ENCODE results near the gene LRCOL1. TPM values are rescaled to one million over a fixed set of nuclear protein-coding genes. Genes with fewer than 3 reads are reported as not detected.

The LRCOL1 gene
- total RNA-seq, 1 experiment from 2014 or later = 0.24 TPM

DNA sequence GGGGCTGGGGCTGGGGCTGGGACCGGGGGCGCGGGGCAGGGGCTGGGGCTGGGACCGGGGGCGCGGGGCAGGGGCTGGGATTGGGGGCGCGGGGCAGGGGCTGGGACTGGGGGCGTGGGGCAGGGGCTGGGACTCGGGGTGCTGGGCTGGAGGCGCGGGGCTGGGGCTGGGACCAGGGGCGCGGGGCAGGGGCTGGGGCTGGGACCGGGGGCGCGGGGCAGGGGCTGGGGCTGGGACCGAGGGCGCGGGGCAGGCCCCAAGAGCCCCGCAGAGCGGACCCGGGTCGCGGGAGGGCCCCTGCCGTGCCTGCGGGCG lies 8.6 kb upstream of the LRCOL1 start:
- Mint-ChIP-seq H3K4me3 (no peak overlapping the region), H3K4me1 (peaks cover 5% of the 10 kb centered on the region), H3K27ac (no peak overlapping the region), H3K36me3 (0 out of 2 replicates have a peak, but pooled peaks cover 3% of the 10 kb centered on the region), H3K27me3 (ENCODE audit: low read depth) (peaks cover 51% of the 10 kb centered on the region), H3K9me3 (no peaks in the 10 kb centered on the region)
- CTCF ChIA-PET = interaction anchor here (1.2 to 4.6 kb wide), 8 partner anchors 9 to 204 kb away, joined by 3 to 23 read pairs (median 12); partner anchors contain the start of gene LRCOL1
- ATAC-seq (no peak), DNase-seq (ENCODE audit: low spot score) (no peak)
- TF ChIP-seq ZNF317 (CRISPR knock-in tag; IDR thresholded peaks at IDR 0.05; ENCODE audit: borderline replicate concordance, low read depth) (no peak), ZNF263 (CRISPR knock-in tag; IDR thresholded peaks at IDR 0.05; ENCODE audit: low read depth) (no peak), USF1 (CRISPR knock-in tag; IDR thresholded peaks at IDR 0.05) (no peak), ZNF423 (CRISPR knock-in tag; IDR thresholded peaks at IDR 0.05) (no peak), USF2 (CRISPR knock-in tag; IDR thresholded peaks at IDR 0.05) (no peak), ZNF396 (CRISPR knock-in tag; IDR thresholded peaks at IDR 0.05; ENCODE audit: borderline replicate concordance) (no peak), TP53 (CRISPR knock-in tag; IDR thresholded peaks at IDR 0.05) (no peak), FOXP1 (CRISPR knock-in tag; IDR thresholded peaks at IDR 0.05; ENCODE audit: borderline replicate concordance) (no peak), ZNF219 (CRISPR knock-in tag; IDR thresholded peaks at IDR 0.05; ENCODE audit: borderline replicate concordance) (no peak), CBFB (CRISPR knock-in tag; IDR thresholded peaks at IDR 0.05; ENCODE audit: low read depth) (no peak), JUN (CRISPR knock-in tag; IDR thresholded peaks at IDR 0.05) (no peak), RORB (CRISPR knock-in tag; IDR thresholded peaks at IDR 0.05) (no peak), RELA (CRISPR knock-in tag; IDR thresholded peaks at IDR 0.05; ENCODE audit: borderline replicate concordance) (no peak), KAT7 (CRISPR knock-in tag; IDR thresholded peaks at IDR 0.05; ENCODE audit: borderline replicate concordance) (no peak), AR (CRISPR knock-in tag; IDR thresholded peaks at IDR 0.05) (no peak), E2F1 (CRISPR knock-in tag; IDR thresholded peaks at IDR 0.05) (no peak)
- TF ChIP-seq, protein P1, sequence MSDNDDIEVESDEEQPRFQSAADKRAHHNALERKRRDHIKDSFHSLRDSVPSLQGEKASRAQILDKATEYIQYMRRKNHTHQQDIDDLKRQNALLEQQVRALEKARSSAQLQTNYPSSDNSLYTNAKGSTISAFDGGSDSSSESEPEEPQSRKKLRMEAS (CRISPR knock-in tag; IDR thresholded peaks at IDR 0.05) = no peak
- TF ChIP-seq, protein P2, sequence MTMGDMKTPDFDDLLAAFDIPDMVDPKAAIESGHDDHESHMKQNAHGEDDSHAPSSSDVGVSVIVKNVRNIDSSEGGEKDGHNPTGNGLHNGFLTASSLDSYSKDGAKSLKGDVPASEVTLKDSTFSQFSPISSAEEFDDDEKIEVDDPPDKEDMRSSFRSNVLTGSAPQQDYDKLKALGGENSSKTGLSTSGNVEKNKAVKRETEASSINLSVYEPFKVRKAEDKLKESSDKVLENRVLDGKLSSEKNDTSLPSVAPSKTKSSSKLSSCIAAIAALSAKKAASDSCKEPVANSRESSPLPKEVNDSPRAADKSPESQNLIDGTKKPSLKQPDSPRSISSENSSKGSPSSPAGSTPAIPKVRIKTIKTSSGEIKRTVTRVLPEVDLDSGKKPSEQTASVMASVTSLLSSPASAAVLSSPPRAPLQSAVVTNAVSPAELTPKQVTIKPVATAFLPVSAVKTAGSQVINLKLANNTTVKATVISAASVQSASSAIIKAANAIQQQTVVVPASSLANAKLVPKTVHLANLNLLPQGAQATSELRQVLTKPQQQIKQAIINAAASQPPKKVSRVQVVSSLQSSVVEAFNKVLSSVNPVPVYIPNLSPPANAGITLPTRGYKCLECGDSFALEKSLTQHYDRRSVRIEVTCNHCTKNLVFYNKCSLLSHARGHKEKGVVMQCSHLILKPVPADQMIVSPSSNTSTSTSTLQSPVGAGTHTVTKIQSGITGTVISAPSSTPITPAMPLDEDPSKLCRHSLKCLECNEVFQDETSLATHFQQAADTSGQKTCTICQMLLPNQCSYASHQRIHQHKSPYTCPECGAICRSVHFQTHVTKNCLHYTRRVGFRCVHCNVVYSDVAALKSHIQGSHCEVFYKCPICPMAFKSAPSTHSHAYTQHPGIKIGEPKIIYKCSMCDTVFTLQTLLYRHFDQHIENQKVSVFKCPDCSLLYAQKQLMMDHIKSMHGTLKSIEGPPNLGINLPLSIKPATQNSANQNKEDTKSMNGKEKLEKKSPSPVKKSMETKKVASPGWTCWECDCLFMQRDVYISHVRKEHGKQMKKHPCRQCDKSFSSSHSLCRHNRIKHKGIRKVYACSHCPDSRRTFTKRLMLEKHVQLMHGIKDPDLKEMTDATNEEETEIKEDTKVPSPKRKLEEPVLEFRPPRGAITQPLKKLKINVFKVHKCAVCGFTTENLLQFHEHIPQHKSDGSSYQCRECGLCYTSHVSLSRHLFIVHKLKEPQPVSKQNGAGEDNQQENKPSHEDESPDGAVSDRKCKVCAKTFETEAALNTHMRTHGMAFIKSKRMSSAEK (CRISPR knock-in tag; IDR thresholded peaks at IDR 0.05; ENCODE audit: borderline replicate concordance) = no peak
- TF ChIP-seq, protein P3, sequence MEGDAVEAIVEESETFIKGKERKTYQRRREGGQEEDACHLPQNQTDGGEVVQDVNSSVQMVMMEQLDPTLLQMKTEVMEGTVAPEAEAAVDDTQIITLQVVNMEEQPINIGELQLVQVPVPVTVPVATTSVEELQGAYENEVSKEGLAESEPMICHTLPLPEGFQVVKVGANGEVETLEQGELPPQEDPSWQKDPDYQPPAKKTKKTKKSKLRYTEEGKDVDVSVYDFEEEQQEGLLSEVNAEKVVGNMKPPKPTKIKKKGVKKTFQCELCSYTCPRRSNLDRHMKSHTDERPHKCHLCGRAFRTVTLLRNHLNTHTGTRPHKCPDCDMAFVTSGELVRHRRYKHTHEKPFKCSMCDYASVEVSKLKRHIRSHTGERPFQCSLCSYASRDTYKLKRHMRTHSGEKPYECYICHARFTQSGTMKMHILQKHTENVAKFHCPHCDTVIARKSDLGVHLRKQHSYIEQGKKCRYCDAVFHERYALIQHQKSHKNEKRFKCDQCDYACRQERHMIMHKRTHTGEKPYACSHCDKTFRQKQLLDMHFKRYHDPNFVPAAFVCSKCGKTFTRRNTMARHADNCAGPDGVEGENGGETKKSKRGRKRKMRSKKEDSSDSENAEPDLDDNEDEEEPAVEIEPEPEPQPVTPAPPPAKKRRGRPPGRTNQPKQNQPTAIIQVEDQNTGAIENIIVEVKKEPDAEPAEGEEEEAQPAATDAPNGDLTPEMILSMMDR (IDR thresholded peaks at IDR 0.05) = no peak
- TF ChIP-seq, protein P4, sequence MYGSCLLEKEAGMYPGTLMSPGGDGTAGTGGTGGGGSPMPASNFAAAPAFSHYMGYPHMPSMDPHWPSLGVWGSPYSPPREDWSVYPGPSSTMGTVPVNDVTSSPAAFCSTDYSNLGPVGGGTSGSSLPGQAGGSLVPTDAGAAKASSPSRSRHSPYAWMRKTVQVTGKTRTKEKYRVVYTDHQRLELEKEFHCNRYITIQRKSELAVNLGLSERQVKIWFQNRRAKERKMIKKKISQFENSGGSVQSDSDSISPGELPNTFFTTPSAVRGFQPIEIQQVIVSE (CRISPR knock-in tag; IDR thresholded peaks at IDR 0.05; ENCODE audit: borderline replicate concordance) = no peak
- POLR2A ChIA-PET = no interaction called here
